GM23338 (cell line): ENCODE measurements around the gene NUCB2. TPM values are rescaled to one million over a fixed set of nuclear protein-coding genes. Genes with fewer than 3 reads are reported as not detected.

Experiments
- ATAC-seq: fragments of 200-7000 bp; cut with Tn5 transposase; 3 replicates; pipeline ENCODE4 v1.9.1; 2020
- DNase-seq: peaks from one replicate; pipeline ENCODE4 v3.0.0-alpha.2; 2015; ENCODE audit warnings: low spot score
- H2AFZ ChIP-seq: fragments of 200-600 bp; sonication (generic); 2 replicates; pipeline ENCODE4 v1.8.0; 2016; ENCODE audit warnings: antibody characterized with exemption, mild to moderate bottlenecking, moderate library complexity
- H3F3A ChIP-seq: fragments of 200-600 bp; sonication (generic); replicated peaks from 2 replicates; pipeline ENCODE4 v1.8.0; 2017; ENCODE audit warnings: antibody characterized with exemption, mixed run types, low read depth
- H3K27ac ChIP-seq: fragments of 200-600 bp; sonication (generic); 2 replicates; pipeline ENCODE4 v1.6.1; 2016; ENCODE audit warnings: low read depth
- H3K27me3 ChIP-seq: fragments of 200-600 bp; sonication (generic); 2 replicates; pipeline ENCODE4 v1.8.0; 2016; ENCODE audit warnings: mild to moderate bottlenecking, mixed run types, moderate library complexity; ENCODE audit not compliant: insufficient read depth
- H3K36me3 ChIP-seq: fragments of 200-600 bp; sonication (generic); 2 replicates; pipeline ENCODE4 v1.8.0; 2016; ENCODE audit warnings: mild to moderate bottlenecking; ENCODE audit not compliant: insufficient read depth
- H3K4me1 ChIP-seq: fragments of 200-600 bp; sonication (generic); 2 replicates; pipeline ENCODE4 v1.8.0; 2016; ENCODE audit warnings: mild to moderate bottlenecking, moderate library complexity; ENCODE audit not compliant: insufficient read depth
- H3K4me2 ChIP-seq: fragments of 200-600 bp; sonication (generic); 2 replicates; pipeline ENCODE4 v1.7.1; 2017; ENCODE audit warnings: mixed run types
- H3K4me3 ChIP-seq: fragments of 200-600 bp; sonication (generic); 2 replicates; pipeline ENCODE4 v1.6.1; 2016; ENCODE audit warnings: mixed run types
- H3K79me2 ChIP-seq: fragments of 200-600 bp; sonication (generic); replicated peaks from 2 replicates; pipeline ENCODE4 v1.8.0; 2017; ENCODE audit warnings: mild to moderate bottlenecking; ENCODE audit not compliant: insufficient read depth
- H3K9me2 ChIP-seq: fragments of 200-600 bp; sonication (generic); 2 replicates; pipeline ENCODE4 v1.8.0; 2017; ENCODE audit not compliant: insufficient read depth
- H4K20me1 ChIP-seq: fragments of 200-600 bp; sonication (generic); replicated peaks from 2 replicates; pipeline ENCODE4 v1.8.0; 2017; ENCODE audit warnings: mild to moderate bottlenecking; ENCODE audit not compliant: insufficient read depth
- H3K27ac Mint-ChIP-seq: 2 replicates; pipeline ENCODE4 v1.8.0; 2020; ENCODE audit warnings: inconsistent platforms, mild to moderate bottlenecking, moderate library complexity, mixed read lengths
- H3K27me3 Mint-ChIP-seq: 3 replicates; pipeline ENCODE4 v1.8.0; 2022; ENCODE audit warnings: low read depth, mild to moderate bottlenecking, moderate library complexity, mixed read lengths, inconsistent platforms; ENCODE audit not compliant: insufficient read depth, poor library complexity
- H3K36me3 Mint-ChIP-seq: 3 replicates; pipeline ENCODE4 v1.8.0; 2021; ENCODE audit warnings: low read depth, mild to moderate bottlenecking, inconsistent platforms, moderate library complexity, mixed read lengths
- H3K4me1 Mint-ChIP-seq: 3 replicates; pipeline ENCODE4 v1.8.0; 2020; ENCODE audit warnings: mild to moderate bottlenecking, inconsistent platforms, mixed read lengths
- H3K4me3 Mint-ChIP-seq: 3 replicates; pipeline ENCODE4 v1.8.0; 2021; ENCODE audit warnings: moderate library complexity, mild to moderate bottlenecking, inconsistent platforms, mixed read lengths
- H3K9me3 Mint-ChIP-seq: 3 replicates; pipeline ENCODE4 v1.8.0; 2020; ENCODE audit warnings: moderate library complexity, mild to moderate bottlenecking, inconsistent platforms, mixed read lengths
- CREB1 ChIP-seq: fragments of 250-450 bp; sonication (Bioruptor Pico); IDR thresholded peaks from 2 replicates; pipeline ENCODE4 v1.5.0; 2020; ENCODE audit warnings: low read depth, mild to moderate bottlenecking, moderate library complexity
- EZH2 ChIP-seq: fragments of 200-600 bp; sonication (generic); IDR thresholded peaks from one replicate; pipeline ENCODE4 v1.8.0; 2017; ENCODE audit warnings: antibody characterized with exemption, mild to moderate bottlenecking, low read depth; ENCODE audit not compliant: unreplicated experiment
- JUNB ChIP-seq: IDR thresholded peaks from one replicate; pipeline ENCODE4 v1.6.1; 2016; ENCODE audit warnings: antibody characterized with exemption; ENCODE audit not compliant: unreplicated experiment
- NANOG ChIP-seq: IDR thresholded peaks from 2 replicates; pipeline ENCODE4 v1.6.1; 2016; ENCODE audit warnings: antibody characterized with exemption, borderline replicate concordance
- POLR2AphosphoS5 ChIP-seq: IDR thresholded peaks from 2 replicates; pipeline ENCODE4 v1.6.1; 2016; ENCODE audit warnings: antibody characterized with exemption, low read depth
- REST ChIP-seq: IDR thresholded peaks from one replicate; pipeline ENCODE4 v1.6.1; 2018; ENCODE audit warnings: antibody characterized with exemption; ENCODE audit not compliant: unreplicated experiment
- STAT1 ChIP-seq: IDR thresholded peaks from one replicate; pipeline ENCODE4 v1.6.1; 2016; ENCODE audit warnings: antibody characterized with exemption; ENCODE audit not compliant: unreplicated experiment
- ZNF114 ChIP-seq: fragments of 250-450 bp; sonication (Bioruptor Pico); IDR thresholded peaks from 2 replicates; pipeline ENCODE4 v1.5.0; 2020; ENCODE audit warnings: mild to moderate bottlenecking, moderate library complexity
- ZNF331 ChIP-seq: fragments of 250-450 bp; sonication (Bioruptor Pico); IDR thresholded peaks from 2 replicates; pipeline ENCODE4 v1.5.0; 2020; ENCODE audit warnings: low read depth, mild to moderate bottlenecking, moderate library complexity
- polyA plus RNA-seq: library from polyadenylated mRNA; unstranded; fragments of >200 nt; fragmentation: Nextera tagmentation; extraction: Ambion mirVana; gene quantifications from 2 replicates; pipeline ENCODE4 v1.2.1, GENCODE V29; 2016
- total RNA-seq: library from RNA; depleted of rRNA; stranded (reverse); fragments of >200 nt; shearing (Covaris generic); gene quantifications from 2 replicates; pipeline ENCODE4 v1.2.3, GENCODE V29; 2014
- TF ChIP-seq, protein P1 (sequence below), 2 experiments: fragments of 200-600 bp in 1 of 2; sonication (generic) in 1 of 2; conservative IDR thresholded peaks; 2 replicates each; pipeline versions ENCODE4 v1.5.1 to v1.6.1; 2016 to 2017; ENCODE audit warnings: antibody characterized with exemption in 2 of 2, low read depth in 2 of 2, mild to moderate bottlenecking in 2 of 2, moderate library complexity in 1 of 2
- TF ChIP-seq, protein P2 (sequence below): IDR thresholded peaks from 2 replicates; pipeline ENCODE4 v1.6.1; 2016; ENCODE audit warnings: antibody characterized with exemption

Gene NUCB2
- total and polyA plus RNA-seq, 2 experiments from 2014 or later, result 16.6 to 86.9 TPM

DNA sequence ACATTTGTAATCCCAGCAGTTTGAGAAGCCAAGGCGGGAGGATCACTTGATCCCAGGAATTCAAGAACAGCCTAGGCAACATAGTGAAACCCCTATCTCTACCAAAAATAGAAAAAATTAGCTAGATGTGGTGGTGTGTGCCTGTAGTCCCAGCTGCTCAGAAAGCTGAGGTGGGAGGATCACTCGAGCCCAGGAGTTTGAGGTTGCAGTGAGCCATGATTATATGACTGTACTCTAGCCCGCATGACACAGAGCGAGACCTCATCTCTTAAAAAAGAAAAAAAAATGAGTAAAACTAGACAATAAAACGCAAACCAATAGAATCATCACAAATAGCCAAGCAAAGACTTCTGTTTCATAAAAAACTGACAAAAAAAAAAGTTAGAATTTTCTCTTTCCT is 21.8 kb downstream of the NUCB2 start:
- Mint-ChIP-seq H3K9me3 (no peaks in the 10 kb centered on the region), H3K27me3 (no peaks in the 10 kb centered on the region), H3K4me1 (no peaks in the 10 kb centered on the region), H3K4me3 (no peak overlapping the region), H3K27ac (no peak overlapping the region), H3K36me3 (no peaks in the 10 kb centered on the region)
- H4K20me1 ChIP-seq, result no peaks in the 10 kb centered on the region
- no peak overlapping the region for H2AFZ ChIP-seq
- ATAC-seq, result no peak
- no peak overlapping the region for H3K4me2 ChIP-seq
- H3F3A ChIP-seq, result no peaks in the 10 kb centered on the region
- no peaks in the 10 kb centered on the region for H3K79me2 ChIP-seq
- no peaks in the 10 kb centered on the region for H3K36me3 ChIP-seq
- H3K9me2 ChIP-seq, result no peaks in the 10 kb centered on the region
- no peak overlapping the region for H3K27ac ChIP-seq
- TF ChIP-seq CREB1 (CRISPR knock-in tag) (no peak), ZNF331 (CRISPR knock-in tag) (no peak), ZNF114 (CRISPR knock-in tag) (no peak)
- no peak overlapping the region for H3K4me3 ChIP-seq
- no peaks in the 10 kb centered on the region for H3K4me1 ChIP-seq
- no peaks in the 10 kb centered on the region for H3K27me3 ChIP-seq
- DNase-seq, result no peak

DNA sequence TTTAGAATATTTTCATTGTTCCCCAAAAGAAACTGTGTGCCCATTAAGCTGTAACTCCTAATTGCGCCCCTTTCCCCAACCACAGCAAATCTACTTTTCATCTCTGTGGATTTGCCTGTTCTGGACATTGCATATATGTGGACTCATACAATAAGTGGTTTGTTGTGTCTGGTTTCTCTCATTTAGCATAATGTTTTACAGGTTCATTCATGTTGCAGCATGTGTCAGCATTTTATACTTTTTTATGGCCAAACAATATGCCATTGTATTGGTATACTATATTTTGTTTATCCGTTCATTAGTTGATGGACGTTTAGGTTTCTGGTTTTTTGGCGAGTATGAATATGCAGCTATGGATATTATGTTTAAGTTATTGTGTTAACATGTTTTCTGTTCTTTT is 23.8 kb downstream of the NUCB2 start:
- Histone ChIP-seq H3K27ac (no peak overlapping the region), H3K79me2 (no peaks in the 10 kb centered on the region), H4K20me1 (no peaks in the 10 kb centered on the region), H2AFZ (no peak overlapping the region), H3K9me2 (no peaks in the 10 kb centered on the region), H3K4me3 (no peak overlapping the region), H3K27me3 (no peaks in the 10 kb centered on the region), H3F3A (no peaks in the 10 kb centered on the region), H3K4me2 (no peak overlapping the region), H3K36me3 (no peaks in the 10 kb centered on the region), H3K4me1 (no peaks in the 10 kb centered on the region)
- Mint-ChIP-seq H3K27ac (no peak overlapping the region), H3K9me3 (no peaks in the 10 kb centered on the region), H3K27me3 (no peaks in the 10 kb centered on the region), H3K4me1 (no peaks in the 10 kb centered on the region), H3K36me3 (no peaks in the 10 kb centered on the region), H3K4me3 (no peak overlapping the region)
- DNase-seq (no peak), ATAC-seq (no peak)
- TF ChIP-seq STAT1 (no peak), ZNF114 (CRISPR knock-in tag) (no peak), NANOG (no peak)

- Histone ChIP-seq H3K79me2 (no peaks in the 10 kb centered on the region), H3K4me2 (no peak overlapping the region), H3K4me1 (peaks cover 4% of the 10 kb centered on the region; the same call in 1 of the 2 replicates), H3K4me3 (no peak overlapping the region), H3K36me3 (no peaks in the 10 kb centered on the region), H3F3A (no peaks in the 10 kb centered on the region), H2AFZ (no peak overlapping the region), H3K27ac (0 out of 2 replicates have a peak overlapping the region, but pooled peaks have one; percentile 42), H3K9me2 (no peaks in the 10 kb centered on the region), H3K27me3 (no peaks in the 10 kb centered on the region), H4K20me1 (no peaks in the 10 kb centered on the region)
- H3K27me3 Mint-ChIP-seq, result no peaks in the 10 kb centered on the region
- no peaks in the 10 kb centered on the region for H3K36me3 Mint-ChIP-seq
- no peak for ATAC-seq
- no peak overlapping the region for H3K4me3 Mint-ChIP-seq
- H3K27ac Mint-ChIP-seq, result no peak overlapping the region
- H3K9me3 Mint-ChIP-seq, result no peaks in the 10 kb centered on the region
- DNase-seq, result no peak
- H3K4me1 Mint-ChIP-seq, result no peaks in the 10 kb centered on the region
- TF ChIP-seq NANOG, result no peak
- no peak for TF ChIP-seq EZH2
- no peak for TF ChIP-seq JUNB
- TF ChIP-seq, protein P1, sequence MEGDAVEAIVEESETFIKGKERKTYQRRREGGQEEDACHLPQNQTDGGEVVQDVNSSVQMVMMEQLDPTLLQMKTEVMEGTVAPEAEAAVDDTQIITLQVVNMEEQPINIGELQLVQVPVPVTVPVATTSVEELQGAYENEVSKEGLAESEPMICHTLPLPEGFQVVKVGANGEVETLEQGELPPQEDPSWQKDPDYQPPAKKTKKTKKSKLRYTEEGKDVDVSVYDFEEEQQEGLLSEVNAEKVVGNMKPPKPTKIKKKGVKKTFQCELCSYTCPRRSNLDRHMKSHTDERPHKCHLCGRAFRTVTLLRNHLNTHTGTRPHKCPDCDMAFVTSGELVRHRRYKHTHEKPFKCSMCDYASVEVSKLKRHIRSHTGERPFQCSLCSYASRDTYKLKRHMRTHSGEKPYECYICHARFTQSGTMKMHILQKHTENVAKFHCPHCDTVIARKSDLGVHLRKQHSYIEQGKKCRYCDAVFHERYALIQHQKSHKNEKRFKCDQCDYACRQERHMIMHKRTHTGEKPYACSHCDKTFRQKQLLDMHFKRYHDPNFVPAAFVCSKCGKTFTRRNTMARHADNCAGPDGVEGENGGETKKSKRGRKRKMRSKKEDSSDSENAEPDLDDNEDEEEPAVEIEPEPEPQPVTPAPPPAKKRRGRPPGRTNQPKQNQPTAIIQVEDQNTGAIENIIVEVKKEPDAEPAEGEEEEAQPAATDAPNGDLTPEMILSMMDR (conservative IDR thresholded peaks at IDR 0.05; ENCODE audit: low read depth in 2 of 2), result no peak
- no peak for TF ChIP-seq REST
- TF ChIP-seq POLR2AphosphoS5, result no peak
- TF ChIP-seq ZNF331 (CRISPR knock-in tag), result no peak
- TF ChIP-seq, protein P2, sequence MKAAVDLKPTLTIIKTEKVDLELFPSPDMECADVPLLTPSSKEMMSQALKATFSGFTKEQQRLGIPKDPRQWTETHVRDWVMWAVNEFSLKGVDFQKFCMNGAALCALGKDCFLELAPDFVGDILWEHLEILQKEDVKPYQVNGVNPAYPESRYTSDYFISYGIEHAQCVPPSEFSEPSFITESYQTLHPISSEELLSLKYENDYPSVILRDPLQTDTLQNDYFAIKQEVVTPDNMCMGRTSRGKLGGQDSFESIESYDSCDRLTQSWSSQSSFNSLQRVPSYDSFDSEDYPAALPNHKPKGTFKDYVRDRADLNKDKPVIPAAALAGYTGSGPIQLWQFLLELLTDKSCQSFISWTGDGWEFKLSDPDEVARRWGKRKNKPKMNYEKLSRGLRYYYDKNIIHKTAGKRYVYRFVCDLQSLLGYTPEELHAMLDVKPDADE, result no peak
These were observed 37.1 kb downstream of the NUCB2 start for GRCh38 chr11:17313349-17314231.
